HG03469 (cell line): Measurements from ENCODE around the gene SF3B6.

Source experiments
- ATAC-seq: cut with Tn5 transposase; IDR thresholded peaks from one replicate; pipeline ENCODE4 v1.9.1; 2021; ENCODE audit warnings: mild to moderate bottlenecking, moderate library complexity, moderate number of reproducible peaks; ENCODE audit not compliant: unreplicated experiment

The SF3B6 gene

GRCh38 chr2:24022324-24022974, 53.7 kb downstream of the SF3B6 start:
- no peak for ATAC-seq

GRCh38 chr2:24021122-24021998, 54.8 kb downstream of the SF3B6 start:
- no peak for ATAC-seq

GRCh38 chr2:24020244-24020643, 55.9 kb downstream of the SF3B6 start:
- ATAC-seq: no peak

- no peak for ATAC-seq
These were observed 56.4 kb downstream of the SF3B6 start for GRCh38 chr2:24019729-24020128.

- no peak for ATAC-seq
These were observed 57.9 kb downstream of the SF3B6 start for GRCh38 chr2:24018241-24018640.

- ATAC-seq: no peak
These were observed 58.4 kb downstream of the SF3B6 start for GRCh38 chr2:24017711-24018110.
